GM12878 (cell line): ENCODE measurements around the gene LRRC3. TPM values are rescaled to one million over a fixed set of nuclear protein-coding genes. Genes with fewer than 3 reads are reported as not detected.

Experiments used
- ATAC-seq: fragments of 200-7000 bp; cut with Tn5 transposase; 3 replicates; pipeline ENCODE4 v1.9.1; 2020; ENCODE audit warnings: mild to moderate bottlenecking, moderate library complexity
- BruUV-seq: library from RNA; stranded (reverse); fragments of 400-500 nt; replicated peaks from 2 replicates; lab custom pipeline; 2021; lab: Mats Ljungman, UMichigan
- CTCF ChIA-PET: fragments of 300-600 bp; sonication (Branson Sonifier 250); formaldehyde crosslinking; extraction: SDS; loops from one replicate; lab custom pipeline; 2021; ENCODE audit warnings: inconsistent platforms; lab: Yijun Ruan, JAX
- POLR2A ChIA-PET: fragments of 350-600 bp; formaldehyde crosslinking; extraction: SDS; loops from one replicate; lab custom pipeline; 2021; ENCODE audit warnings: inconsistent platforms; lab: Charles Lee
- RAD21 ChIA-PET: fragments of 300-600 bp; sonication (Branson Sonifier 250); formaldehyde crosslinking; loops from one replicate; lab custom pipeline; 2023; ENCODE audit warnings: antibody characterized with exemption; ENCODE audit not compliant: unreplicated experiment; lab: Charles Lee
- SMC1A ChIA-PET: fragments of 300-600 bp; sonication (Branson Sonifier 250); formaldehyde crosslinking; loops from one replicate; lab custom pipeline; 2023; ENCODE audit not compliant: unreplicated experiment, uncharacterized antibody; lab: Charles Lee
- DNase-seq: peaks from one replicate; pipeline ENCODE4 v3.0.0-alpha.2; 2011; ENCODE audit warnings: low read depth, low spot score
- FAIRE-seq: peaks from 3 replicates; lab custom pipeline; 2011; peaks lifted over from hg19 to GRCh38; lab: Jason Lieb, UNC
- H2AFZ ChIP-seq: 2 replicates; pipeline ENCODE4 v1.6.0; 2011; ENCODE audit warnings: low read depth, low read length, control low read depth; ENCODE audit not compliant: control insufficient read depth
- H3K27ac ChIP-seq: 2 replicates; pipeline ENCODE4 v1.5.1; 2011; ENCODE audit warnings: control low read depth; ENCODE audit not compliant: control insufficient read depth, insufficient read depth
- H3K27me3 ChIP-seq, 2 experiments: replicated peaks in 1 of 2; 2 replicates each; pipeline versions ENCODE4 v1.6.0 to v1.6.1; 2011; ENCODE audit warnings: low read length in 1 of 2; ENCODE audit not compliant: control insufficient read depth in 2 of 2, insufficient read depth in 2 of 2
- H3K36me3 ChIP-seq, 2 experiments: 2 replicates each; pipeline ENCODE4 v1.5.1; 2011; ENCODE audit warnings: low read length in 1 of 2; ENCODE audit not compliant: control insufficient read depth in 2 of 2, insufficient read depth in 2 of 2
- H3K4me1 ChIP-seq: 2 replicates; pipeline ENCODE4 v1.6.1; 2011; ENCODE audit warnings: mild to moderate bottlenecking, low read length, moderate library complexity, mixed read lengths; ENCODE audit not compliant: control insufficient read depth, insufficient read depth
- H3K4me2 ChIP-seq: 2 replicates; pipeline ENCODE4 v1.6.0; 2011; ENCODE audit warnings: control low read depth; ENCODE audit not compliant: control insufficient read depth, insufficient read depth
- H3K4me3 ChIP-seq: fragments of 200-600 bp; sonication (generic); 2 replicates; pipeline ENCODE4 v1.5.1; 2016
- H3K79me2 ChIP-seq: 2 replicates; pipeline ENCODE4 v1.6.0; 2011; ENCODE audit warnings: low read length; ENCODE audit not compliant: control insufficient read depth, insufficient read depth
- H3K9ac ChIP-seq: 2 replicates; pipeline ENCODE4 v1.8.0; 2011; ENCODE audit warnings: low read length, control low read depth, mixed read lengths; ENCODE audit not compliant: control insufficient read depth, insufficient read depth
- H3K9me3 ChIP-seq: replicated peaks from 3 replicates; pipeline ENCODE4 v1.5.1; 2011; ENCODE audit warnings: mild to moderate bottlenecking, low read length; ENCODE audit not compliant: control insufficient read depth, insufficient read depth
- H4K20me1 ChIP-seq: 2 replicates; pipeline ENCODE4 v1.6.0; 2011; ENCODE audit not compliant: control insufficient read depth, insufficient read depth
- DPF2 ChIP-seq: fragments of 450-650 bp; IDR thresholded peaks from 2 replicates; pipeline ENCODE4 v1.6.1; 2017; ENCODE audit warnings: mild to moderate bottlenecking
- EED ChIP-seq: sonication (generic); IDR thresholded peaks from 2 replicates; pipeline ENCODE4 v1.6.1; 2016; ENCODE audit warnings: antibody characterized with exemption, low read depth
- EZH2 ChIP-seq: IDR thresholded peaks from 2 replicates; pipeline ENCODE4 v1.6.1; 2012; ENCODE audit warnings: low read depth, mild to moderate bottlenecking, control low read depth, inconsistent platforms, low read length, borderline replicate concordance; ENCODE audit not compliant: control insufficient read depth
- FOS ChIP-seq: IDR thresholded peaks from 3 replicates; pipeline ENCODE4 v1.6.1; 2011; ENCODE audit warnings: borderline replicate concordance; ENCODE audit not compliant: insufficient read length; ENCODE audit errors: extremely low read depth
- GABPA ChIP-seq: IDR thresholded peaks from 2 replicates; pipeline ENCODE4 v1.6.1; 2014; ENCODE audit warnings: antibody characterized with exemption, low read depth, mild to moderate bottlenecking, inconsistent platforms
- IKZF2 ChIP-seq, 2 experiments: fragments of 450-650 bp; IDR thresholded peaks; 2 replicates each; pipeline ENCODE4 v1.6.1; 2017; ENCODE audit warnings: mild to moderate bottlenecking in 2 of 2, moderate library complexity in 2 of 2
- JUNB ChIP-seq: IDR thresholded peaks from 2 replicates; pipeline ENCODE4 v1.6.1; 2016; ENCODE audit warnings: antibody characterized with exemption, mild to moderate bottlenecking
- RAD21 ChIP-seq: IDR thresholded peaks from 2 replicates; pipeline ENCODE4 v1.6.1; 2011; ENCODE audit warnings: mild to moderate bottlenecking, low read depth, low read length, moderate library complexity; ENCODE audit not compliant: insufficient read depth
- RAD51 ChIP-seq: fragments of 450-650 bp; IDR thresholded peaks from 2 replicates; pipeline ENCODE4 v1.6.1; 2016; ENCODE audit warnings: moderate library complexity, mild to moderate bottlenecking, inconsistent platforms
- SUZ12 ChIP-seq: fragments of 200-600 bp; sonication (generic); IDR thresholded peaks from one replicate; pipeline ENCODE4 v1.6.1; 2018; ENCODE audit warnings: antibody characterized with exemption, mild to moderate bottlenecking; ENCODE audit not compliant: unreplicated experiment
- TCF7 ChIP-seq: IDR thresholded peaks from 2 replicates; pipeline ENCODE4 v1.6.1; 2014; ENCODE audit warnings: antibody characterized with exemption, borderline replicate concordance
- WGBS: methylation state at CpG from one replicate; pipeline ENCODE4 v1.1.6; 2016; ENCODE audit warnings: low lambda C conversion rate; ENCODE audit not compliant: insufficient replicate concordance, insufficient coverage; ENCODE audit errors: missing lambda C conversion rate; 5-methylcytosine and 5-hydroxymethylcytosine counted together
- in situ Hi-C: fragments of 300-500 bp; cut with MboI; formaldehyde crosslinking; loops from 9 replicates; pipeline ENCODE4 v1.14.3; 2018; ENCODE audit warnings: mixed read lengths
- intact Hi-C: fragments of 100-400 bp; cut with micrococcal nuclease; formaldehyde crosslinking; loops from one replicate; pipeline ENCODE4 v1.14.2; 2022; ENCODE audit not compliant: unreplicated experiment
- polyA plus RNA-seq, 11 experiments: library from polyadenylated mRNA; depleted of rRNA in 4 of 11; unstranded in 6 of 11; stranded (reverse) in 5 of 11; fragments of >200 nt; fragmentation: Nextera tagmentation in 4 of 11; fragmentation: Illumina TruSeq in 1 of 11; extraction: Ambion mirVana in 4 of 11; extraction: Trizol in 1 of 11; gene quantifications; 1 replicate in 1 of 11; 2 replicates in 10 of 11; pipeline versions ENCODE4 v1.2.1 to v1.2.3, GENCODE V29; 2011 to 2016; ENCODE audit warnings: inconsistent platforms in 2 of 11, missing spikeins in 2 of 11, low read depth in 1 of 11
- total RNA-seq, 4 experiments: library from RNA; depleted of rRNA in 3 of 4; stranded (reverse); fragments of >200 nt in 3 of 4; fragmentation: Illumina TruSeq in 1 of 4; extraction: Trizol in 1 of 4; gene quantifications; 2 replicates each; pipeline versions ENCODE4 v1.2.1 to v1.2.3, GENCODE V29; 2013 to 2021
- TF ChIP-seq, protein P1 (sequence below): fragments of 450-650 bp; IDR thresholded peaks from 2 replicates; pipeline ENCODE4 v1.6.1; 2017; ENCODE audit warnings: mild to moderate bottlenecking, low read depth, inconsistent platforms; ENCODE audit not compliant: poor library complexity, severe bottlenecking
- TF ChIP-seq, protein P2 (sequence below), 3 experiments: IDR thresholded peaks in 2 of 3; conservative IDR thresholded peaks in 1 of 3; 2 replicates each; pipeline ENCODE4 v1.5.1; 2011; ENCODE audit warnings: low read depth in 3 of 3, low read length in 3 of 3, mild to moderate bottlenecking in 3 of 3, control low read depth in 2 of 3, moderate library complexity in 2 of 3, inconsistent platforms in 1 of 3, mixed read lengths in 1 of 3; ENCODE audit not compliant: control insufficient read depth in 2 of 3, insufficient read depth in 1 of 3; ENCODE audit errors: extremely low read depth in 1 of 3
- TF ChIP-seq, protein P3 (sequence below): fragments of 450-650 bp; IDR thresholded peaks from 2 replicates; pipeline ENCODE4 v1.6.1; 2017; ENCODE audit warnings: borderline replicate concordance

Gene LRRC3
- total and polyA plus RNA-seq, 10 of the 15 experiments (the other 5 are each of a cell fraction or from before 2014, with no cell fraction given): 0.02 to 0.31 (median 0.09) TPM; not detected in 1

DNA sequence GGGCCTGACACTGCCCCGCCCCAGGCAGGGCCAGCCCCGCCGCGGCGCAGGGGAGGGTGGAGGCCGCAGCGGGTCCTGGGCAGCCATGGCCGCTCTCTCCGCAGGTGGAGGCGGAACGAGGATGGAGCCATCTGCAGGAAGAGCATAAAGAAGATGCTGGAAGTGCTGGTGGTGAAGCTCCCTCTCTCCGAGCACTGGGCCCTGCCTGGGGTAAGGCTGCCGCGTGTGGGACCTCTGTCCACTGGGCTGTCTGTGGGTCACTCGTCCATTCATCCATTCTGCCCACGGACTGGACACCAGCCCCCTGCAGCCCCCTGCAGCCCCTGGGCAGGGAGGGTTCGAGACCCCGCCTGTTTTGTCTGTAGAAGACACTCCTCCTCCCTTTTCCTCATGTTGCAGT, 18.4 kb upstream of the LRRC3 start:
- ChIA-PET POLR2A (no interaction called here), RAD21 (no interaction called here), CTCF (no interaction called here), SMC1A (no interaction called here)
- 59% methylated on average over 18 of the region's 18 CpGs for WGBS
- Histone ChIP-seq H4K20me1 (no peaks in the 10 kb centered on the region), H3K36me3 (no peaks in the 10 kb centered on the region), H3K9ac (no peak overlapping the region), H3K27ac (no peak overlapping the region), H3K27me3 (no peaks in the 10 kb centered on the region), H3K4me1 (no peaks in the 10 kb centered on the region), H2AFZ (no peak overlapping the region), H3K4me2 (no peak overlapping the region), H3K4me3 (no peak overlapping the region), H3K79me2 (no peaks in the 10 kb centered on the region), H3K9me3 (no peaks in the 10 kb centered on the region)
- DNase-seq: no peak
- FAIRE-seq: no peak
- no peak for TF ChIP-seq GABPA
- no peak for TF ChIP-seq SUZ12
- no TSS peak for BruUV-seq
- in situ Hi-C loops (no loop called here), intact Hi-C loops (no loop called here)
- no peak for ATAC-seq

DNA sequence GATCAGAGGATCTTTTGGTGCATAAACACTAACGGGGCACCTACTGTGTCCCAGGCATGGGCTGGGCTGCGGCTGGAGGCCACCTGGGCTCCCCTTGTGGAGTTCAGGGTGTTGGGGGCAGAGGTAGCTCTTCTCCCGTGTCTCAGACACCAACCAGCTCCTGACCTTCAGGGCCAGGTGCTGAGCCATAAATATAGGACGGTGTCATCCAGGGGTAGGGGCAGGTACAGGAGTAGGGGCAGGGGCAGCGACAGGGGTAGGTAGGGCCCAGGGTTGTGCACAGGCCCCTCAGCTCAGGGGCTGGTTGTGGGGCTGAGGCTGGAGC, 18.0 kb upstream of the LRRC3 start:
- POLR2A ChIA-PET: no interaction called here
- CTCF ChIA-PET: no interaction called here
- TF ChIP-seq JUNB (no peak), RAD51 (no peak), DPF2 (no peak), FOS (no peak), TCF7 (no peak), EZH2 (no peak), EED (no peak), RAD21 (no peak), IKZF2 (IDR thresholded peaks at IDR 0.05) (no peak)
- TF ChIP-seq, protein P1, sequence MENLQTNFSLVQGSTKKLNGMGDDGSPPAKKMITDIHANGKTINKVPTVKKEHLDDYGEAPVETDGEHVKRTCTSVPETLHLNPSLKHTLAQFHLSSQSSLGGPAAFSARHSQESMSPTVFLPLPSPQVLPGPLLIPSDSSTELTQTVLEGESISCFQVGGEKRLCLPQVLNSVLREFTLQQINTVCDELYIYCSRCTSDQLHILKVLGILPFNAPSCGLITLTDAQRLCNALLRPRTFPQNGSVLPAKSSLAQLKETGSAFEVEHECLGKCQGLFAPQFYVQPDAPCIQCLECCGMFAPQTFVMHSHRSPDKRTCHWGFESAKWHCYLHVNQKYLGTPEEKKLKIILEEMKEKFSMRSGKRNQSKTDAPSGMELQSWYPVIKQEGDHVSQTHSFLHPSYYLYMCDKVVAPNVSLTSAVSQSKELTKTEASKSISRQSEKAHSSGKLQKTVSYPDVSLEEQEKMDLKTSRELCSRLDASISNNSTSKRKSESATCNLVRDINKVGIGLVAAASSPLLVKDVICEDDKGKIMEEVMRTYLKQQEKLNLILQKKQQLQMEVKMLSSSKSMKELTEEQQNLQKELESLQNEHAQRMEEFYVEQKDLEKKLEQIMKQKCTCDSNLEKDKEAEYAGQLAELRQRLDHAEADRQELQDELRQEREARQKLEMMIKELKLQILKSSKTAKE: no peak
- TF ChIP-seq, protein P2, sequence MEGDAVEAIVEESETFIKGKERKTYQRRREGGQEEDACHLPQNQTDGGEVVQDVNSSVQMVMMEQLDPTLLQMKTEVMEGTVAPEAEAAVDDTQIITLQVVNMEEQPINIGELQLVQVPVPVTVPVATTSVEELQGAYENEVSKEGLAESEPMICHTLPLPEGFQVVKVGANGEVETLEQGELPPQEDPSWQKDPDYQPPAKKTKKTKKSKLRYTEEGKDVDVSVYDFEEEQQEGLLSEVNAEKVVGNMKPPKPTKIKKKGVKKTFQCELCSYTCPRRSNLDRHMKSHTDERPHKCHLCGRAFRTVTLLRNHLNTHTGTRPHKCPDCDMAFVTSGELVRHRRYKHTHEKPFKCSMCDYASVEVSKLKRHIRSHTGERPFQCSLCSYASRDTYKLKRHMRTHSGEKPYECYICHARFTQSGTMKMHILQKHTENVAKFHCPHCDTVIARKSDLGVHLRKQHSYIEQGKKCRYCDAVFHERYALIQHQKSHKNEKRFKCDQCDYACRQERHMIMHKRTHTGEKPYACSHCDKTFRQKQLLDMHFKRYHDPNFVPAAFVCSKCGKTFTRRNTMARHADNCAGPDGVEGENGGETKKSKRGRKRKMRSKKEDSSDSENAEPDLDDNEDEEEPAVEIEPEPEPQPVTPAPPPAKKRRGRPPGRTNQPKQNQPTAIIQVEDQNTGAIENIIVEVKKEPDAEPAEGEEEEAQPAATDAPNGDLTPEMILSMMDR (IDR thresholded peaks at IDR 0.05 in 2 of 3, conservative IDR thresholded peaks at IDR 0.05 in 1 of 3; ENCODE audit: control insufficient read depth in 2 of 3, extremely low read depth in 1 of 3, insufficient read depth in 1 of 3, low read depth in 3 of 3, low read length in 3 of 3): no peak
- TF ChIP-seq, protein P3, sequence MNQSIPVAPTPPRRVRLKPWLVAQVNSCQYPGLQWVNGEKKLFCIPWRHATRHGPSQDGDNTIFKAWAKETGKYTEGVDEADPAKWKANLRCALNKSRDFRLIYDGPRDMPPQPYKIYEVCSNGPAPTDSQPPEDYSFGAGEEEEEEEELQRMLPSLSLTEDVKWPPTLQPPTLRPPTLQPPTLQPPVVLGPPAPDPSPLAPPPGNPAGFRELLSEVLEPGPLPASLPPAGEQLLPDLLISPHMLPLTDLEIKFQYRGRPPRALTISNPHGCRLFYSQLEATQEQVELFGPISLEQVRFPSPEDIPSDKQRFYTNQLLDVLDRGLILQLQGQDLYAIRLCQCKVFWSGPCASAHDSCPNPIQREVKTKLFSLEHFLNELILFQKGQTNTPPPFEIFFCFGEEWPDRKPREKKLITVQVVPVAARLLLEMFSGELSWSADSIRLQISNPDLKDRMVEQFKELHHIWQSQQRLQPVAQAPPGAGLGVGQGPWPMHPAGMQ: no peak

More for the DNA sequence above, 18.0 kb upstream of the LRRC3 start:
- BruUV-seq: no TSS peak
- Histone ChIP-seq H3K9me3 (no peaks in the 10 kb centered on the region), H3K79me2 (no peaks in the 10 kb centered on the region), H3K9ac (no peak overlapping the region), H3K4me1 (no peaks in the 10 kb centered on the region), H3K27ac (no peak overlapping the region), H3K27me3 (no peaks in the 10 kb centered on the region), H3K4me2 (no peak overlapping the region), H3K4me3 (no peak overlapping the region), H4K20me1 (no peaks in the 10 kb centered on the region), H2AFZ (no peak overlapping the region), H3K36me3 (no peaks in the 10 kb centered on the region)
- 23% methylated on average over 5 of the region's 5 CpGs for WGBS
- ChIA-PET RAD21 (no interaction called here), SMC1A (no interaction called here)
- in situ Hi-C loops (no loop called here), intact Hi-C loops (no loop called here)
- FAIRE-seq: no peak
- DNase-seq: no peak
- no peak for ATAC-seq
